ENCODE measurements around the gene TBC1D10A. TPM values are rescaled to one million over a fixed set of nuclear protein-coding genes. Genes with fewer than 3 reads are reported as not detected.

The TBC1D10A gene
- total RNA-seq, 1 experiment from 2014 or later: 8.4 TPM

DNA sequence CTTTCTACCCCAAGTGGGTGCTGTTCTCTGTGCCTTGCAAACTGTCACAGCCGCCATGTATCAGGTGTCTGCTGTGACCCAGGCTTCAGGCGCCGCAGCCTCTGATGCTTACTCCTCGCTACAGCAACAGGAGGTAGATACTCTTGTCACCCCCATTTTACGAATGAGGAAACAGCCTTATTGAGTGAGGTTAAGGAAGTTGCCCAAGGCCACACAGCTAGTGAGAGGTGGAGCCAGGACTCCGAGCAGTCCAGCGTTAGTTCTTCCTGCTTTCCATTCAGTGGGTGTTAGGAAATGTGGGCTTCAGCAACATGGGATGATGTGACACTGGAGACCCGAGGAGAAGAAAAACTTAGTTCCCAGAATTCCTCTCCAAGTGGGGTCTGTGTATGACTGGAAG is 46.2 kb upstream of the TBC1D10A start:
- H3K4me2 ChIP-seq (ENCODE audit: insufficient read depth, insufficient read length, low read length): no peak overlapping the region
- peak overlapping the region in 1 of 3 experiments; percentile 51; a peak in 2 of 7 replicates for H3K27ac Mint-ChIP-seq
- DNase-seq: no peak
- H4K20me1 ChIP-seq (ENCODE audit: control insufficient read depth, insufficient read depth, insufficient read length): no peaks in the 10 kb centered on the region
- no peaks in the 10 kb centered on the region for H3K9me3 ChIP-seq (ENCODE audit: control insufficient read depth, low read depth, low read length)
- no peak overlapping the region for H4K91ac ChIP-seq (ENCODE audit: insufficient read length, low read depth, low read length)
- no peak overlapping the region for H2BK12ac ChIP-seq (ENCODE audit: insufficient read length, low read depth, low read length)
- H2BK15ac ChIP-seq (ENCODE audit: low read depth, low read length): no peak overlapping the region
- peaks cover 6% of the 10 kb centered on the region in 2 experiments; a peak in 1 of 4 replicates for H3K4me1 Mint-ChIP-seq
- no peak overlapping the region for H2AK5ac ChIP-seq (ENCODE audit: insufficient read length, low read length)
- H3K4ac ChIP-seq (ENCODE audit: low read depth, low read length): no peak overlapping the region
- H3K79me2 ChIP-seq (ENCODE audit: insufficient read depth, low read length): no peaks in the 10 kb centered on the region
- H3K56ac ChIP-seq (ENCODE audit: insufficient read length, low read depth, low read length): no peak overlapping the region
- H3K23me2 ChIP-seq (ENCODE audit: insufficient read length, low read depth, low read length, poor library complexity, severe bottlenecking): no peaks in the 10 kb centered on the region
- H4K8ac ChIP-seq (replicated peaks; ENCODE audit: insufficient read length, low read depth, low read length): no peak overlapping the region
- H3K27me3 Mint-ChIP-seq (ENCODE audit: low read depth): no peaks in the 10 kb centered on the region; the same call in none of the 2 replicates
- H2BK120ac ChIP-seq (ENCODE audit: low read depth, low read length, poor library complexity, severe bottlenecking): no peak overlapping the region
- no peaks in the 10 kb centered on the region for H3K79me1 ChIP-seq (ENCODE audit: insufficient read depth, low read depth, low read length, poor library complexity, severe bottlenecking)
- H4K5ac ChIP-seq (ENCODE audit: insufficient read length, low read depth, low read length): no peak overlapping the region
- H3K18ac ChIP-seq (ENCODE audit: insufficient read length, low read depth, low read length): no peak overlapping the region
- H3K4me3 Mint-ChIP-seq: no peak overlapping the region
- TF ChIP-seq, protein P1, sequence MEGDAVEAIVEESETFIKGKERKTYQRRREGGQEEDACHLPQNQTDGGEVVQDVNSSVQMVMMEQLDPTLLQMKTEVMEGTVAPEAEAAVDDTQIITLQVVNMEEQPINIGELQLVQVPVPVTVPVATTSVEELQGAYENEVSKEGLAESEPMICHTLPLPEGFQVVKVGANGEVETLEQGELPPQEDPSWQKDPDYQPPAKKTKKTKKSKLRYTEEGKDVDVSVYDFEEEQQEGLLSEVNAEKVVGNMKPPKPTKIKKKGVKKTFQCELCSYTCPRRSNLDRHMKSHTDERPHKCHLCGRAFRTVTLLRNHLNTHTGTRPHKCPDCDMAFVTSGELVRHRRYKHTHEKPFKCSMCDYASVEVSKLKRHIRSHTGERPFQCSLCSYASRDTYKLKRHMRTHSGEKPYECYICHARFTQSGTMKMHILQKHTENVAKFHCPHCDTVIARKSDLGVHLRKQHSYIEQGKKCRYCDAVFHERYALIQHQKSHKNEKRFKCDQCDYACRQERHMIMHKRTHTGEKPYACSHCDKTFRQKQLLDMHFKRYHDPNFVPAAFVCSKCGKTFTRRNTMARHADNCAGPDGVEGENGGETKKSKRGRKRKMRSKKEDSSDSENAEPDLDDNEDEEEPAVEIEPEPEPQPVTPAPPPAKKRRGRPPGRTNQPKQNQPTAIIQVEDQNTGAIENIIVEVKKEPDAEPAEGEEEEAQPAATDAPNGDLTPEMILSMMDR (conservative IDR thresholded peaks at IDR 0.05): no peak
- H2BK5ac ChIP-seq (ENCODE audit: insufficient read length, low read length): no peak overlapping the region
- H3K36me3 Mint-ChIP-seq (ENCODE audit: insufficient read depth in 1 of 3, low read depth in 3 of 3): peaks cover 0 to 8% (median 7%) of the 10 kb centered on the region in 3 experiments; a peak in 5 of 7 replicates
- H2AFZ ChIP-seq (ENCODE audit: low read length): no peak overlapping the region
- no peaks in the 10 kb centered on the region for H3K9me3 Mint-ChIP-seq
- H2BK20ac ChIP-seq (ENCODE audit: low read depth, low read length, poor library complexity, severe bottlenecking): no peak overlapping the region
- no peak overlapping the region for H3K9ac ChIP-seq (ENCODE audit: extremely low read depth, insufficient read length, low read length)
- H3K4me1 ChIP-seq (ENCODE audit: insufficient read depth, low read length): no peaks in the 10 kb centered on the region
- H3K27me3 ChIP-seq (ENCODE audit: insufficient read depth, low read length): no peaks in the 10 kb centered on the region
- no peak overlapping the region for H3K27ac ChIP-seq (ENCODE audit: insufficient read length, low read depth, low read length)
- H3K23ac ChIP-seq (ENCODE audit: insufficient read length, low read depth, low read length): no peak overlapping the region
- H3K14ac ChIP-seq (ENCODE audit: insufficient read depth, low read length): no peak overlapping the region; the same call in 1 of the 2 replicates
- no CpG with 5 or more reads among the region's 8 CpGs for WGBS (ENCODE audit: extremely low coverage, insufficient read length, low lambda C conversion rate)
- no peak overlapping the region for H3T11ph ChIP-seq (ENCODE audit: low read length)

Data from H9 (cell line).